ENCODE data around the gene ZDHHC16.

DNA sequence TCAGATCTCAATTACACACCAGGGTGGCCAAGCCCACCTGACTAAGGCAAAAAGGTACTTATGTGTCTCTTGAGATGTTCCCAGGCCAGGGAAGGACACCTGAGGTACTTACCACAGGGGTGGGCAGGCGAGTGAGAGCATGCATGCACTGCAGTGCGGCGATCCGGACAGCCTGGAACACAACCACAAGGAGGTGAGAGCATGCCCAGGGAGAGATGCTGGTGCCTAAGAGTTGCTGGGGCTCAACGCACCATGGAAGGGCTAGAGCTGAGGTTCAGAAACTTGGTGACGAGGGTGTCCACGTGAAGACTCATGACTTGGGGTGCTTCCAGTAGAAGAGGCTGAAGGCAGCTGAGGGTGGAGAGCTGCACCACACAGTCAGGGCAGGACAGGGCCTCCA is 13.1 kb downstream of the ZDHHC16 start:
- TF ChIP-seq, protein P1, sequence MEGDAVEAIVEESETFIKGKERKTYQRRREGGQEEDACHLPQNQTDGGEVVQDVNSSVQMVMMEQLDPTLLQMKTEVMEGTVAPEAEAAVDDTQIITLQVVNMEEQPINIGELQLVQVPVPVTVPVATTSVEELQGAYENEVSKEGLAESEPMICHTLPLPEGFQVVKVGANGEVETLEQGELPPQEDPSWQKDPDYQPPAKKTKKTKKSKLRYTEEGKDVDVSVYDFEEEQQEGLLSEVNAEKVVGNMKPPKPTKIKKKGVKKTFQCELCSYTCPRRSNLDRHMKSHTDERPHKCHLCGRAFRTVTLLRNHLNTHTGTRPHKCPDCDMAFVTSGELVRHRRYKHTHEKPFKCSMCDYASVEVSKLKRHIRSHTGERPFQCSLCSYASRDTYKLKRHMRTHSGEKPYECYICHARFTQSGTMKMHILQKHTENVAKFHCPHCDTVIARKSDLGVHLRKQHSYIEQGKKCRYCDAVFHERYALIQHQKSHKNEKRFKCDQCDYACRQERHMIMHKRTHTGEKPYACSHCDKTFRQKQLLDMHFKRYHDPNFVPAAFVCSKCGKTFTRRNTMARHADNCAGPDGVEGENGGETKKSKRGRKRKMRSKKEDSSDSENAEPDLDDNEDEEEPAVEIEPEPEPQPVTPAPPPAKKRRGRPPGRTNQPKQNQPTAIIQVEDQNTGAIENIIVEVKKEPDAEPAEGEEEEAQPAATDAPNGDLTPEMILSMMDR (conservative IDR thresholded peaks at IDR 0.05 in 1 of 2, IDR thresholded peaks at IDR 0.05 in 1 of 2; ENCODE audit: extremely low read depth in 1 of 2, insufficient read depth in 1 of 2, low read depth in 1 of 2, low read length in 2 of 2), result no peak
- no peak for TF ChIP-seq EZH2 (IDR thresholded peaks at IDR 0.05; ENCODE audit: borderline replicate concordance, low read length)

All from mammary epithelial cell (primary cell).